Measurements from ENCODE around the gene OBSCN.

OBSCN gene

GRCh38 chr1:228316589-228317387, 108.9 kb downstream of the OBSCN start:
- H3K36me3 ChIP-seq (ENCODE audit: control insufficient read depth, insufficient read depth, low read length) = peaks cover 5% of the 10 kb centered on the region
- H3K27me3 ChIP-seq (ENCODE audit: control insufficient read depth, insufficient read depth, low read length) = no peaks in the 10 kb centered on the region
- H3K9ac ChIP-seq (ENCODE audit: low read depth, low read length) = no peak overlapping the region
- H3K9me3 ChIP-seq (ENCODE audit: control insufficient read depth, insufficient read depth, low read length) = no peaks in the 10 kb centered on the region
- no peak overlapping the region for H3K4me3 ChIP-seq (ENCODE audit: low read depth, low read length)
- no peaks in the 10 kb centered on the region for H3K4me1 ChIP-seq (ENCODE audit: control insufficient read depth, insufficient read depth, low read length)

- Histone ChIP-seq H3K9me3 (ENCODE audit: control insufficient read depth, insufficient read depth, low read length) (no peaks in the 10 kb centered on the region), H3K4me1 (ENCODE audit: control insufficient read depth, insufficient read depth, low read length) (no peaks in the 10 kb centered on the region), H3K9ac (ENCODE audit: low read depth, low read length) (no peak overlapping the region), H3K4me3 (ENCODE audit: low read depth, low read length) (no peak overlapping the region), H3K36me3 (ENCODE audit: control insufficient read depth, insufficient read depth, low read length) (peaks cover 3% of the 10 kb centered on the region), H3K27me3 (ENCODE audit: control insufficient read depth, insufficient read depth, low read length) (no peaks in the 10 kb centered on the region)
Measured at GRCh38 chr1:228317411-228317828, 109.6 kb downstream of the OBSCN start.

GRCh38 chr1:228317891-228318810, 110.3 kb downstream of the OBSCN start:
- no peak overlapping the region for H3K9ac ChIP-seq (ENCODE audit: low read depth, low read length)
- H3K9me3 ChIP-seq (ENCODE audit: control insufficient read depth, insufficient read depth, low read length) = no peaks in the 10 kb centered on the region
- H3K36me3 ChIP-seq (ENCODE audit: control insufficient read depth, insufficient read depth, low read length) = peaks cover 3% of the 10 kb centered on the region
- no peaks in the 10 kb centered on the region for H3K4me1 ChIP-seq (ENCODE audit: control insufficient read depth, insufficient read depth, low read length)
- no peak overlapping the region for H3K4me3 ChIP-seq (ENCODE audit: low read depth, low read length)
- H3K27me3 ChIP-seq (ENCODE audit: control insufficient read depth, insufficient read depth, low read length) = no peaks in the 10 kb centered on the region

GRCh38 chr1:228318823-228319241, 111.0 kb downstream of the OBSCN start:
- peaks cover 3% of the 10 kb centered on the region for H3K36me3 ChIP-seq (ENCODE audit: control insufficient read depth, insufficient read depth, low read length)
- no peak overlapping the region for H3K4me3 ChIP-seq (ENCODE audit: low read depth, low read length)
- no peaks in the 10 kb centered on the region for H3K9me3 ChIP-seq (ENCODE audit: control insufficient read depth, insufficient read depth, low read length)

GRCh38 chr1:228319352-228320088, 111.7 kb downstream of the OBSCN start:
- Histone ChIP-seq H3K27me3 (ENCODE audit: control insufficient read depth, insufficient read depth, low read length) (no peaks in the 10 kb centered on the region), H3K4me3 (ENCODE audit: low read depth, low read length) (no peak overlapping the region), H3K36me3 (ENCODE audit: control insufficient read depth, insufficient read depth, low read length) (peaks cover 3% of the 10 kb centered on the region), H3K9me3 (ENCODE audit: control insufficient read depth, insufficient read depth, low read length) (no peaks in the 10 kb centered on the region), H3K9ac (ENCODE audit: low read depth, low read length) (no peak overlapping the region), H3K4me1 (ENCODE audit: control insufficient read depth, insufficient read depth, low read length) (no peaks in the 10 kb centered on the region)

More at GRCh38 chr1:228318823-228319241, 111.0 kb downstream of the OBSCN start:
- H3K4me1 ChIP-seq (ENCODE audit: control insufficient read depth, insufficient read depth, low read length) = no peaks in the 10 kb centered on the region
- no peaks in the 10 kb centered on the region for H3K27me3 ChIP-seq (ENCODE audit: control insufficient read depth, insufficient read depth, low read length)
- H3K9ac ChIP-seq (ENCODE audit: low read depth, low read length) = no peak overlapping the region

- no peaks in the 10 kb centered on the region for H3K9me3 ChIP-seq (ENCODE audit: control insufficient read depth, insufficient read depth, low read length)
- no peaks in the 10 kb centered on the region for H3K4me1 ChIP-seq (ENCODE audit: control insufficient read depth, insufficient read depth, low read length)
- H3K4me3 ChIP-seq (ENCODE audit: low read depth, low read length) = no peak overlapping the region
- no peaks in the 10 kb centered on the region for H3K27me3 ChIP-seq (ENCODE audit: control insufficient read depth, insufficient read depth, low read length)
- H3K9ac ChIP-seq (ENCODE audit: low read depth, low read length) = no peak overlapping the region
- peaks cover 3% of the 10 kb centered on the region for H3K36me3 ChIP-seq (ENCODE audit: control insufficient read depth, insufficient read depth, low read length)
Measured at GRCh38 chr1:228320394-228320793, 112.5 kb downstream of the OBSCN start.

GRCh38 chr1:228321435-228321834, 113.6 kb downstream of the OBSCN start:
- Histone ChIP-seq H3K4me1 (ENCODE audit: control insufficient read depth, insufficient read depth, low read length) (no peaks in the 10 kb centered on the region), H3K4me3 (ENCODE audit: low read depth, low read length) (no peak overlapping the region), H3K9me3 (ENCODE audit: control insufficient read depth, insufficient read depth, low read length) (no peaks in the 10 kb centered on the region), H3K36me3 (ENCODE audit: control insufficient read depth, insufficient read depth, low read length) (peaks cover 3% of the 10 kb centered on the region), H3K9ac (ENCODE audit: low read depth, low read length) (no peak overlapping the region), H3K27me3 (ENCODE audit: control insufficient read depth, insufficient read depth, low read length) (no peaks in the 10 kb centered on the region)

GRCh38 chr1:228321895-228322294, 114.1 kb downstream of the OBSCN start:
- Histone ChIP-seq H3K36me3 (ENCODE audit: control insufficient read depth, insufficient read depth, low read length) (peaks cover 3% of the 10 kb centered on the region), H3K9me3 (ENCODE audit: control insufficient read depth, insufficient read depth, low read length) (no peaks in the 10 kb centered on the region), H3K4me1 (ENCODE audit: control insufficient read depth, insufficient read depth, low read length) (no peaks in the 10 kb centered on the region), H3K4me3 (ENCODE audit: low read depth, low read length) (no peak overlapping the region), H3K9ac (ENCODE audit: low read depth, low read length) (no peak overlapping the region), H3K27me3 (ENCODE audit: control insufficient read depth, insufficient read depth, low read length) (no peaks in the 10 kb centered on the region)

GRCh38 chr1:228323401-228323800, 115.6 kb downstream of the OBSCN start:
- Histone ChIP-seq H3K9ac (ENCODE audit: low read depth, low read length) (no peak overlapping the region), H3K9me3 (ENCODE audit: control insufficient read depth, insufficient read depth, low read length) (no peaks in the 10 kb centered on the region), H3K4me1 (ENCODE audit: control insufficient read depth, insufficient read depth, low read length) (no peaks in the 10 kb centered on the region), H3K36me3 (ENCODE audit: control insufficient read depth, insufficient read depth, low read length) (peaks cover 3% of the 10 kb centered on the region), H3K27me3 (ENCODE audit: control insufficient read depth, insufficient read depth, low read length) (no peaks in the 10 kb centered on the region), H3K4me3 (ENCODE audit: low read depth, low read length) (no peak overlapping the region)

- Histone ChIP-seq H3K27me3 (ENCODE audit: control insufficient read depth, insufficient read depth, low read length) (no peaks in the 10 kb centered on the region), H3K36me3 (ENCODE audit: control insufficient read depth, insufficient read depth, low read length) (peaks cover 3% of the 10 kb centered on the region), H3K4me1 (ENCODE audit: control insufficient read depth, insufficient read depth, low read length) (no peaks in the 10 kb centered on the region), H3K4me3 (ENCODE audit: low read depth, low read length) (no peak overlapping the region), H3K9me3 (ENCODE audit: control insufficient read depth, insufficient read depth, low read length) (no peaks in the 10 kb centered on the region), H3K9ac (ENCODE audit: low read depth, low read length) (no peak overlapping the region)
Measured at GRCh38 chr1:228325267-228325666, 117.4 kb downstream of the OBSCN start.

GRCh38 chr1:228329887-228330286, 122.0 kb downstream of the OBSCN start:
- Histone ChIP-seq H3K4me3 (ENCODE audit: low read depth, low read length) (no peak overlapping the region), H3K9me3 (ENCODE audit: control insufficient read depth, insufficient read depth, low read length) (no peaks in the 10 kb centered on the region), H3K4me1 (ENCODE audit: control insufficient read depth, insufficient read depth, low read length) (no peaks in the 10 kb centered on the region), H3K27me3 (ENCODE audit: control insufficient read depth, insufficient read depth, low read length) (no peaks in the 10 kb centered on the region), H3K9ac (ENCODE audit: low read depth, low read length) (no peak overlapping the region), H3K36me3 (ENCODE audit: control insufficient read depth, insufficient read depth, low read length) (no peaks in the 10 kb centered on the region)
